ENCODE results near the gene TAF1D. TPM values are rescaled to one million over a fixed set of nuclear protein-coding genes. Genes with fewer than 3 reads are reported as not detected.

Gene TAF1D
- total and polyA plus RNA-seq, 10 of the 15 experiments (the other 5 are each of a cell fraction or from before 2014, with no cell fraction given): 101 to 314 (median 199) TPM

GRCh38 chr11:93784935-93785360, 43.7 kb upstream of the TAF1D start:
- Histone ChIP-seq H2AFZ (ENCODE audit: control insufficient read depth, low read depth, low read length) (peak overlapping the region; percentile 74), H3K79me2 (ENCODE audit: control insufficient read depth, insufficient read depth, low read length) (peaks cover 59% of the 10 kb centered on the region), H4K20me1 (ENCODE audit: control insufficient read depth, insufficient read depth) (0 out of 2 replicates have a peak, but pooled peaks cover 3% of the 10 kb centered on the region), H3K4me3 (peak overlapping the region; percentile 80), H3K4me2 (ENCODE audit: control insufficient read depth, insufficient read depth) (peak overlapping the region; percentile 89), H3K36me3 (ENCODE audit: control insufficient read depth in 2 of 2, insufficient read depth in 2 of 2, low read length in 1 of 2) (peaks cover 0 to 20% of the 10 kb centered on the region in 2 experiments; a peak in 1 of 4 replicates), H3K27ac (ENCODE audit: control insufficient read depth, insufficient read depth) (peak overlapping the region; percentile 95), H3K9me3 (replicated peaks; ENCODE audit: control insufficient read depth, insufficient read depth, low read length) (no peaks in the 10 kb centered on the region), H3K27me3 (replicated peaks in 1 of 2; ENCODE audit: control insufficient read depth in 2 of 2, insufficient read depth in 2 of 2, low read length in 1 of 2) (no peaks in the 10 kb centered on the region), H3K9ac (ENCODE audit: control insufficient read depth, insufficient read depth, low read length) (peak overlapping the region; percentile 99), H3K4me1 (ENCODE audit: control insufficient read depth, insufficient read depth, low read length) (no peaks in the 10 kb centered on the region; the same call in 1 of the 2 replicates)
- no TSS peak for BruUV-seq (replicated peaks)
- SMC1A ChIA-PET (ENCODE audit: uncharacterized antibody, unreplicated experiment): interaction anchor here (1.1 to 4.9 kb wide), 3 partner anchors 9 to 46 kb away, joined by 3 to 74 read pairs (median 3); partner anchors contain the start of genes C11orf54 and TAF1D
- under 1% methylated on average over 13 of the region's 13 CpGs for WGBS (ENCODE audit: insufficient coverage, insufficient replicate concordance, low lambda C conversion rate, missing lambda C conversion rate)
- DNase-seq (ENCODE audit: low read depth, low spot score) (no peak), FAIRE-seq (no peak), ATAC-seq (peak; percentile 49)
- in situ Hi-C loops (cut with MboI) (no loop called here), intact Hi-C loops (cut with micrococcal nuclease; ENCODE audit: unreplicated experiment) (loop anchor here (1.0 to 10.0 kb wide), 3 partner anchors 44 to 590 kb away; partner anchors contain the start of genes C11orf54, SLC36A4 and TAF1D)
- POLR2A ChIA-PET: interaction anchor here (0.9 to 1.9 kb wide), 3 partner anchors 16 to 123 kb away, joined by 3 to 7 read pairs (median 5); partner anchors contain the start of gene CEP295
- RAD21 ChIA-PET (ENCODE audit: unreplicated experiment): interaction anchor here (1.8 kb wide), 1 partner anchor 46 kb away, joined by 12 read pairs; no protein-coding TSS in a partner anchor
- CTCF ChIA-PET: no interaction called here
- TF ChIP-seq TBL1XR1 (IDR thresholded peaks at IDR 0.05; ENCODE audit: low read depth, low read length) (no peak), ZNF24 (IDR thresholded peaks at IDR 0.05) (no peak), FOXK2 (IDR thresholded peaks at IDR 0.05) (no peak), SMC3 (IDR thresholded peaks at IDR 0.05; ENCODE audit: borderline replicate concordance, low read length) (peak; percentile 17; the same call in 1 of the 2 replicates), PKNOX1 (IDR thresholded peaks at IDR 0.05) (0 out of 2 replicates have a peak, but pooled peaks have one; percentile 28), RELB (IDR thresholded peaks at IDR 0.05; ENCODE audit: low read depth) (no peak), ZNF274 (IDR thresholded peaks at IDR 0.05; ENCODE audit: insufficient read depth, insufficient read length) (no peak), ZBTB11 (CRISPR knock-in tag; IDR thresholded peaks at IDR 0.05) (no peak), ESRRA (IDR thresholded peaks at IDR 0.05; ENCODE audit: low read length) (peak; percentile 70; the same call in 1 of the 2 replicates), ATF7 (IDR thresholded peaks at IDR 0.05; ENCODE audit: low read depth) (0 out of 2 replicates have a peak, but pooled peaks have one; percentile 58)
- TF ChIP-seq, protein P1, sequence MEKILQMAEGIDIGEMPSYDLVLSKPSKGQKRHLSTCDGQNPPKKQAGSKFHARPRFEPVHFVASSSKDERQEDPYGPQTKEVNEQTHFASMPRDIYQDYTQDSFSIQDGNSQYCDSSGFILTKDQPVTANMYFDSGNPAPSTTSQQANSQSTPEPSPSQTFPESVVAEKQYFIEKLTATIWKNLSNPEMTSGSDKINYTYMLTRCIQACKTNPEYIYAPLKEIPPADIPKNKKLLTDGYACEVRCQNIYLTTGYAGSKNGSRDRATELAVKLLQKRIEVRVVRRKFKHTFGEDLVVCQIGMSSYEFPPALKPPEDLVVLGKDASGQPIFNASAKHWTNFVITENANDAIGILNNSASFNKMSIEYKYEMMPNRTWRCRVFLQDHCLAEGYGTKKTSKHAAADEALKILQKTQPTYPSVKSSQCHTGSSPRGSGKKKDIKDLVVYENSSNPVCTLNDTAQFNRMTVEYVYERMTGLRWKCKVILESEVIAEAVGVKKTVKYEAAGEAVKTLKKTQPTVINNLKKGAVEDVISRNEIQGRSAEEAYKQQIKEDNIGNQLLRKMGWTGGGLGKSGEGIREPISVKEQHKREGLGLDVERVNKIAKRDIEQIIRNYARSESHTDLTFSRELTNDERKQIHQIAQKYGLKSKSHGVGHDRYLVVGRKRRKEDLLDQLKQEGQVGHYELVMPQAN (conservative IDR thresholded peaks at IDR 0.05): no peak

Measured in GM12878 (cell line).